ENCODE data around the gene TTC9C.

Gene TTC9C

DNA sequence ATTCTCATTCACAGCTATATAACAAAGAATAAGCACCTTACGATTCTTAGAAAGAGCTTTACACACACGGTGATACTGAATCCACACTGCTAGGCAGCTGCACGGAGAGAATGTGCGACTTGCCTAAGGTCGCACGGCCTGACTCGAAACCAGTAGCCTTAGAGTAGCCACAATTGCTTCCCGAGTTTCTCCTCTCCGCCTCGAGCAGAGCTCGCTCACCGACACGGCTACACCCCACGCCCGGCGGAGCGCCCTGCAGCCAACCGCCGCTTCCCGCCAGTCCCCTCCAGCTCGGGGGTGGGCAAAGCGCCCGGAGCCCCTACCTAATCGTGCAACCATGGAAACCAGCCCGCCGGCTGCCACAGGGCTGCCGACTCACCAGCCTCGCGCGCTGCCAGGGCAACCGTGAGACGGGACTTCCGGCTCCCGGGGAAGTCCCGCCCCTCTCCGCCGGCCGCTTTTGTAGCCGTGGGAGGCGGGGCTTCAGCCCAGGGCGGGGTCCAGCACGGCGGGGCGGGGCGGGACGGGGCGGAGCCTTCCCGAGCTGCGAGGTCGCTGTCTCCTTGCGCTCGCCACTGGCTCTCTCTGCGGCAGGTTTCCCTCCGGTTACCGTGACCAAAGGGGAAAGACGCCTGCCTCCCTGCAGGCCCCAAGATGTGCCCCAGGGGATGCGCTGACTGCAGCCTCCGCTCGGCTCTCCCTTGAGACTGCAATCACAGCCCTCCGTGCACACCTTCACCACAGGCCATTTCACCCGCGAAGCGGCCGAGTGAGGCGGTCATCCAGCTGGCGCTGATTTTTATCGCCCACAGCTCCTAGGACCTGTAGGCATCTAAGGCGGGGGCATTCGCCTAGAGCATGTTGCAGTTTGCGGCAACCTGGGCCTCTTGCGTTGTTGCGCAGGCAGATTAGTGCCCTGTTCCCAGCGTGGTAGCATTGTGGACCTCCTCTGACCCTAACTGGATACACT lies 22.1 kb upstream of the TTC9C start:
- TF ChIP-seq TCF12 (IDR thresholded peaks at IDR 0.05; ENCODE audit: low read depth), result no peak; the same call in 1 of the 2 replicates
- no peak for TF ChIP-seq ZBTB7A (IDR thresholded peaks at IDR 0.05; ENCODE audit: low read depth)
- TF ChIP-seq TEAD4 (IDR thresholded peaks at IDR 0.05), result no peak
- no peak for TF ChIP-seq EP300 (IDR thresholded peaks at IDR 0.05; ENCODE audit: borderline replicate concordance)
- TF ChIP-seq NFIC (IDR thresholded peaks at IDR 0.05), result peak; percentile 34; the same call in 1 of the 2 replicates
- TF ChIP-seq, protein P1, sequence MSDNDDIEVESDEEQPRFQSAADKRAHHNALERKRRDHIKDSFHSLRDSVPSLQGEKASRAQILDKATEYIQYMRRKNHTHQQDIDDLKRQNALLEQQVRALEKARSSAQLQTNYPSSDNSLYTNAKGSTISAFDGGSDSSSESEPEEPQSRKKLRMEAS (IDR thresholded peaks at IDR 0.05), result peak; percentile 52
- no peak for TF ChIP-seq CEBPB (IDR thresholded peaks at IDR 0.05)
- no peak for TF ChIP-seq TAF1 (IDR thresholded peaks at IDR 0.05; ENCODE audit: low read depth)

DNA sequence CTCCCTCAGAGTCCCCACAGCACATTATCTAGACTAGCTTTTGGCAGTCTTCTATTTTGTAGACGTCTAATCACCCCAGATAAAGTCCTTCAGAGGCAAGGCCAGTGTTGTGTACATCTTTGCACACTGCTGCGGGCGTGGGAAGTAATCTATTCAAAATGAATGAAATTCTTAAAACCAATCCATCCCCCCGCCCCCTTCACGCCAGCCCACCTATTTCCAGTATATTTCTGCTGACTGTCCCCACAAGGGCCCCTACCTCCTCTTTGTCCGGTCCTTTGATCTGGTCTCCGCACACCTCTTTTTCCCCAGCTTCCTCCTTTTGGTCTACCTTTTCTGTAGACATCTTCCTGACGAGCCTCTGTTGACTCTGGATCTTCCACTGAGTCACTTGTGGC lies 21.4 kb upstream of the TTC9C start:
- TF ChIP-seq TCF12 (IDR thresholded peaks at IDR 0.05; ENCODE audit: low read depth), result no peak

DNA sequence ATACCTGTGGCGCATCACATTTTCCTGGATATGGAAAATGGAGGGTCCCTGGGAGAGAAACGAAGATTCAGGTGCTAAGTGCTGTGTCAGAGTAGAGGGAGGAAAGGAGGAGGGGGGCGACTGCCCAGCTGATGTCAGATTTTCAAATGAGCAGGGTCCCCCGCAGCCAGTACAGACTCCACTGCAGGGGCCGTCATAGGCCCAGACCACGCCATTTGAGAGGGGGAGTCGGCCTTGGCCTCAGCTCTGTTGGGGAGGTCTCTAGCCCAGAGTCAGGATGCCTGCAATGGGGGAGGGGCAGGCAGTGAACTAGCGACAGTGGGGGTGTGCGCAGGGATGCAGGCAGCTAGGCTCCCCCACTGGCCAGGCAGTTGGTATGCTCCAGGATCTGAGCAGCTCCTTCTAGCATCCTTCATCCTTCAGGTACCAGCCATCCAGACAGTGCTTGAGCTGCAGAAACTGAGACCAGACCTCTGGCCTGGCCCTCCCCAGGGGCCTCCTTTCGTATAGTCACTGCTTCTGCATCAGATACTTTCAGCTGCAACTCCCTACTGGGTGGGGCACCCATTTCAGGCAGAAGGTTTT lies 20.9 kb upstream of the TTC9C start, which contains the start of the genes BSCL2 and GNG3:
Gene BSCL2, minus strand, starts transcription at position 148 of the 585 bp plus-strand sequence. CDS start 229 bp downstream, outside the sequence.
Gene GNG3, plus strand, starts transcription at position 400 of the 585 bp plus-strand sequence. CDS start 620 bp downstream, outside the sequence.
- no peak for TF ChIP-seq EP300 (IDR thresholded peaks at IDR 0.05; ENCODE audit: borderline replicate concordance)
- no peak for TF ChIP-seq TEAD4 (IDR thresholded peaks at IDR 0.05)
- TF ChIP-seq, protein P2, sequence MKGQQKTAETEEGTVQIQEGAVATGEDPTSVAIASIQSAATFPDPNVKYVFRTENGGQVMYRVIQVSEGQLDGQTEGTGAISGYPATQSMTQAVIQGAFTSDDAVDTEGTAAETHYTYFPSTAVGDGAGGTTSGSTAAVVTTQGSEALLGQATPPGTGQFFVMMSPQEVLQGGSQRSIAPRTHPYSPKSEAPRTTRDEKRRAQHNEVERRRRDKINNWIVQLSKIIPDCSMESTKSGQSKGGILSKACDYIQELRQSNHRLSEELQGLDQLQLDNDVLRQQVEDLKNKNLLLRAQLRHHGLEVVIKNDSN (IDR thresholded peaks at IDR 0.05), result no peak
- TF ChIP-seq NFIC (IDR thresholded peaks at IDR 0.05), result no peak
- TF ChIP-seq CEBPB (IDR thresholded peaks at IDR 0.05), result no peak
- no peak for TF ChIP-seq RAD21 (IDR thresholded peaks at IDR 0.05; ENCODE audit: low read depth)
- TF ChIP-seq, protein P1 (IDR thresholded peaks at IDR 0.05), result no peak
- no peak for TF ChIP-seq CREB1 (IDR thresholded peaks at IDR 0.05; ENCODE audit: low read depth)
- TF ChIP-seq FOXM1 (IDR thresholded peaks at IDR 0.05; ENCODE audit: borderline replicate concordance, low read depth), result no peak
- TF ChIP-seq TCF12 (IDR thresholded peaks at IDR 0.05; ENCODE audit: low read depth), result no peak

DNA sequence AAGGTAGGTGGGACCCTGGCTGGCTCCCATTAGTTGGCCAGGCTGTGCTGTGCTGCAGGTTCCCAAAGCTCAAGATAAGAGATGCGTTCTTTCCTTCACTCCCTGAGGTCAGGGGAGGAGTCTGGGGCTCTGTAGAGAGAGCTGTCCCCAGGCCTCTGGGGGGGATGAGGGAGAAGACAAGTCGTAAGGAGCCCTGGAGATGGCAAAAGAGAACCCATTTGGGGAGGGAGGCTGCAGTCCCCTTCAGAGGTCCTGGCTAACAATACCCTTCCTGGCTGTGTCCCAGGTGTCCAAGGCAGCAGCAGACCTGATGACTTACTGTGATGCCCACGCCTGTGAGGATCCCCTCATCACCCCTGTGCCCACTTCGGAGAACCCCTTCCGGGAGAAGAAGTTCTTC lies 19.9 kb upstream of the TTC9C start:
- TF ChIP-seq, protein P2 (IDR thresholded peaks at IDR 0.05), result no peak
- TF ChIP-seq, protein P3, sequence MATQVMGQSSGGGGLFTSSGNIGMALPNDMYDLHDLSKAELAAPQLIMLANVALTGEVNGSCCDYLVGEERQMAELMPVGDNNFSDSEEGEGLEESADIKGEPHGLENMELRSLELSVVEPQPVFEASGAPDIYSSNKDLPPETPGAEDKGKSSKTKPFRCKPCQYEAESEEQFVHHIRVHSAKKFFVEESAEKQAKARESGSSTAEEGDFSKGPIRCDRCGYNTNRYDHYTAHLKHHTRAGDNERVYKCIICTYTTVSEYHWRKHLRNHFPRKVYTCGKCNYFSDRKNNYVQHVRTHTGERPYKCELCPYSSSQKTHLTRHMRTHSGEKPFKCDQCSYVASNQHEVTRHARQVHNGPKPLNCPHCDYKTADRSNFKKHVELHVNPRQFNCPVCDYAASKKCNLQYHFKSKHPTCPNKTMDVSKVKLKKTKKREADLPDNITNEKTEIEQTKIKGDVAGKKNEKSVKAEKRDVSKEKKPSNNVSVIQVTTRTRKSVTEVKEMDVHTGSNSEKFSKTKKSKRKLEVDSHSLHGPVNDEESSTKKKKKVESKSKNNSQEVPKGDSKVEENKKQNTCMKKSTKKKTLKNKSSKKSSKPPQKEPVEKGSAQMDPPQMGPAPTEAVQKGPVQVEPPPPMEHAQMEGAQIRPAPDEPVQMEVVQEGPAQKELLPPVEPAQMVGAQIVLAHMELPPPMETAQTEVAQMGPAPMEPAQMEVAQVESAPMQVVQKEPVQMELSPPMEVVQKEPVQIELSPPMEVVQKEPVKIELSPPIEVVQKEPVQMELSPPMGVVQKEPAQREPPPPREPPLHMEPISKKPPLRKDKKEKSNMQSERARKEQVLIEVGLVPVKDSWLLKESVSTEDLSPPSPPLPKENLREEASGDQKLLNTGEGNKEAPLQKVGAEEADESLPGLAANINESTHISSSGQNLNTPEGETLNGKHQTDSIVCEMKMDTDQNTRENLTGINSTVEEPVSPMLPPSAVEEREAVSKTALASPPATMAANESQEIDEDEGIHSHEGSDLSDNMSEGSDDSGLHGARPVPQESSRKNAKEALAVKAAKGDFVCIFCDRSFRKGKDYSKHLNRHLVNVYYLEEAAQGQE (IDR thresholded peaks at IDR 0.05; ENCODE audit: low read depth), result no peak
- TF ChIP-seq YY1 (IDR thresholded peaks at IDR 0.05; ENCODE audit: low read depth) (no peak), TEAD4 (IDR thresholded peaks at IDR 0.05) (no peak), FOXM1 (IDR thresholded peaks at IDR 0.05; ENCODE audit: borderline replicate concordance, low read depth) (no peak), EGR1 (IDR thresholded peaks at IDR 0.05) (no peak), CEBPB (IDR thresholded peaks at IDR 0.05) (no peak), ZBTB7A (IDR thresholded peaks at IDR 0.05; ENCODE audit: low read depth) (no peak)

DNA sequence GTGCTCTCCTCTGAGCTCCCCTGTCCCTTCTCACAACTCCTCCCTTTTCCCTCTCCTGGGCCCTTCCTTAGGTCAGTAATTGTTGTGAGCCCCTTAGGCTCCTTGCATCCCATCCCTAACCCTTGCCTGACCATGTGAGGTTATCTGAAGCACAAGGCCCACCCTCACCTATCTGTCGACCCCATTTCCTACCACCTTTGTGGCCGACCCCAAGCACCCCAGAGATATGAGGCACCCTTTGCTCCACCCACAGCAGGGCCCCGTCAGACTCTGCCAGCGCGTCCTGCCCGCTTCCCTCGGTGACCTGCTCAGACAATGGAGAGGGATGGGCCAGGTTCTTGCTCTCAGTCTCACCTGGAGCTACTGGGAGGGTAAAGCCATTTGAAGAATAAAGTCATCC lies 19.5 kb upstream of the TTC9C start:
- TF ChIP-seq, protein P3 (IDR thresholded peaks at IDR 0.05; ENCODE audit: low read depth), result no peak
- no peak for TF ChIP-seq EP300 (IDR thresholded peaks at IDR 0.05; ENCODE audit: borderline replicate concordance)
- TF ChIP-seq ZBTB7A (IDR thresholded peaks at IDR 0.05; ENCODE audit: low read depth), result no peak
- TF ChIP-seq, protein P1 (IDR thresholded peaks at IDR 0.05), result no peak
- TF ChIP-seq TCF12 (IDR thresholded peaks at IDR 0.05; ENCODE audit: low read depth), result no peak
- TF ChIP-seq TEAD4 (IDR thresholded peaks at IDR 0.05), result no peak
- TF ChIP-seq CEBPB (IDR thresholded peaks at IDR 0.05), result no peak
- TF ChIP-seq CREB1 (IDR thresholded peaks at IDR 0.05; ENCODE audit: low read depth), result no peak
- no peak for TF ChIP-seq NFIC (IDR thresholded peaks at IDR 0.05)
- no peak for TF ChIP-seq FOXM1 (IDR thresholded peaks at IDR 0.05; ENCODE audit: borderline replicate concordance, low read depth)
- TF ChIP-seq YY1 (IDR thresholded peaks at IDR 0.05; ENCODE audit: low read depth), result no peak
- TF ChIP-seq, protein P2 (IDR thresholded peaks at IDR 0.05), result no peak
- TF ChIP-seq RAD21 (IDR thresholded peaks at IDR 0.05; ENCODE audit: low read depth), result no peak
- TF ChIP-seq TAF1 (IDR thresholded peaks at IDR 0.05; ENCODE audit: low read depth), result no peak
- TF ChIP-seq EGR1 (IDR thresholded peaks at IDR 0.05), result no peak
